K562 (cell line): Measurements from ENCODE around the gene MAL.

Experiments
- ATF7 ChIP-seq: fragments of 450-650 bp; IDR thresholded peaks from 2 replicates; pipeline ENCODE4 v1.7.1; 2014; ENCODE audit warnings: mild to moderate bottlenecking, moderate library complexity
- DPF2 ChIP-seq: fragments of 450-650 bp; IDR thresholded peaks from 2 replicates; pipeline ENCODE4 v1.6.1; 2016
- EZH2 ChIP-seq: IDR thresholded peaks from 2 replicates; pipeline ENCODE4 v1.6.1; 2012; ENCODE audit warnings: low read depth, mild to moderate bottlenecking, inconsistent platforms, low read length, borderline replicate concordance
- GTF2F1 ChIP-seq: IDR thresholded peaks from 2 replicates; pipeline ENCODE4 v1.6.1; 2011; ENCODE audit warnings: low read depth, low read length, improper control_type of control experiment
- SMAD1 ChIP-seq: fragments of 150-350 bp; IDR thresholded peaks from 2 replicates; pipeline ENCODE4 v1.6.1; 2014; ENCODE audit warnings: low read length, low read depth; ENCODE audit not compliant: partially characterized antibody
- SRF ChIP-seq, 2 experiments: fragments of 250-450, 450-650 bp in 1 of 2; sonication (Bioruptor Pico) in 1 of 2; sonication (generic) in 1 of 2; formaldehyde crosslinking; IDR thresholded peaks; 2 replicates each; pipeline versions ENCODE4 v1.5.0 to v1.5.1; 2020 to 2022; ENCODE audit warnings: mild to moderate bottlenecking in 1 of 2, missing genetic modification reagents in 1 of 2
- ZNF589 ChIP-seq: fragments of 200-800 bp; sonication (Bioruptor generic); IDR thresholded peaks from 2 replicates; pipeline ENCODE4 v1.6.1; 2016; ENCODE audit warnings: low read depth, missing genetic modification characterization, missing compliant biosample characterization
- ZNF717 ChIP-seq: fragments of 250-450 bp; sonication (Bioruptor Pico); IDR thresholded peaks from 2 replicates; pipeline ENCODE4 v1.5.0; 2021
- TF ChIP-seq, protein P1 (sequence below), 2 experiments: IDR thresholded peaks; 2 replicates each; pipeline ENCODE4 v1.6.1; 2012; ENCODE audit warnings: improper control_type of control experiment in 2 of 2, low read depth in 2 of 2, low read length in 2 of 2, borderline replicate concordance in 1 of 2
- TF ChIP-seq, protein P2 (sequence below), 2 experiments: fragments of 450-650 bp; IDR thresholded peaks; 2 replicates each; pipeline ENCODE4 v1.6.1; 2018; ENCODE audit warnings: mild to moderate bottlenecking in 2 of 2, low read depth in 1 of 2; ENCODE audit not compliant: partially characterized antibody in 2 of 2
- TF ChIP-seq, protein P3 (sequence below), 3 experiments: IDR thresholded peaks in 2 of 3; conservative IDR thresholded peaks in 1 of 3; 2 replicates each; pipeline ENCODE4 v1.5.1; 2011 to 2012; ENCODE audit warnings: low read length in 3 of 3, mild to moderate bottlenecking in 3 of 3, control low read depth in 2 of 3, improper control_type of control experiment in 1 of 3, inconsistent platforms in 1 of 3, low read depth in 1 of 3, mixed read lengths in 1 of 3, moderate library complexity in 1 of 3; ENCODE audit not compliant: insufficient read depth in 2 of 3

DNA sequence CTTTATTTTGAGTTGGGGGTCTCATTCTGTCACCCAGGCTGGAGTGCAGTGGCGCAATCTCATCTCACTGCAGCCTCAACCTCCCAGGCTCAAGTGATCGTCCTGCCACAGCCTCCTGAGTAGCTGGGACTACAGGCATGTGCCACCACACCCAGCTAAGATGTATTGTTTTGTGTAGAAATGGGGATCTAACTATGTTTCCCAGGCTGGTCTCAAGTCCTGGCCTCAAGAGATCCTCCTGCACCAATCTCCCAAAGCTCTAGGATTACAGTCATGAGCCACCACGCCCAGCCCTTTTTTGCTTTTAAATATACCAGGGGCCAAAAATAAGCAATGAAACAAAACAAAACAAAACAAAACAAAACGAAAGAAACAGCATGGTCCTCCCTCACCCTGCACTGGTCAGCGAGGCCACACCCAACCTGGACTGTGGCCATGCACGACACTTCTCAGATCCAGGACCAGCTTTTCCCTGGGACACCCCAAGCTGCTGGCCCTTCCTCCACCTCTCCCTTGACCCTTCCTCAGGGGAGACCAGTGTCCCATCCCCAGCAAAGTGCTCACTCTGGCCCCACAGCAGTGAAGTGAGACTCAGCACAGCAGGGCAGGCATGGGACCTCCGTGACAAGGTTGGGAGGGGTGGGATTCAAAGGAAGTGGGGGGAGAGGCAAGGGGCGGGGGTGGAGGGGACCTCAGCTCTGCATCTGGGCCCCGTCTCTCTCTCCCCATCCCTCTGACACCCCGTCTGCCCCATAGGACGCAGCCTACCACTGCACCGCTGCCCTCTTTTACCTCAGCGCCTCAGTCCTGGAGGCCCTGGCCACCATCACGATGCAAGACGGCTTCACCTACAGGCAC lies 23.5 kb downstream of the MAL start:
- TF ChIP-seq SMAD1: no peak
- no peak for TF ChIP-seq EZH2
- TF ChIP-seq GTF2F1: no peak
- no peak for TF ChIP-seq ZNF717 (CRISPR knock-in tag)
- no peak for TF ChIP-seq ZNF589
- TF ChIP-seq, protein P1, sequence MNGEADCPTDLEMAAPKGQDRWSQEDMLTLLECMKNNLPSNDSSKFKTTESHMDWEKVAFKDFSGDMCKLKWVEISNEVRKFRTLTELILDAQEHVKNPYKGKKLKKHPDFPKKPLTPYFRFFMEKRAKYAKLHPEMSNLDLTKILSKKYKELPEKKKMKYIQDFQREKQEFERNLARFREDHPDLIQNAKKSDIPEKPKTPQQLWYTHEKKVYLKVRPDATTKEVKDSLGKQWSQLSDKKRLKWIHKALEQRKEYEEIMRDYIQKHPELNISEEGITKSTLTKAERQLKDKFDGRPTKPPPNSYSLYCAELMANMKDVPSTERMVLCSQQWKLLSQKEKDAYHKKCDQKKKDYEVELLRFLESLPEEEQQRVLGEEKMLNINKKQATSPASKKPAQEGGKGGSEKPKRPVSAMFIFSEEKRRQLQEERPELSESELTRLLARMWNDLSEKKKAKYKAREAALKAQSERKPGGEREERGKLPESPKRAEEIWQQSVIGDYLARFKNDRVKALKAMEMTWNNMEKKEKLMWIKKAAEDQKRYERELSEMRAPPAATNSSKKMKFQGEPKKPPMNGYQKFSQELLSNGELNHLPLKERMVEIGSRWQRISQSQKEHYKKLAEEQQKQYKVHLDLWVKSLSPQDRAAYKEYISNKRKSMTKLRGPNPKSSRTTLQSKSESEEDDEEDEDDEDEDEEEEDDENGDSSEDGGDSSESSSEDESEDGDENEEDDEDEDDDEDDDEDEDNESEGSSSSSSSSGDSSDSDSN (IDR thresholded peaks at IDR 0.05; ENCODE audit: borderline replicate concordance in 1 of 2, low read depth in 2 of 2, low read length in 2 of 2): no peak
- no peak for TF ChIP-seq DPF2
- no peak for TF ChIP-seq ATF7
- no peak for TF ChIP-seq SRF (CRISPR knock-in tag; IDR thresholded peaks at IDR 0.05)
- TF ChIP-seq, protein P2, sequence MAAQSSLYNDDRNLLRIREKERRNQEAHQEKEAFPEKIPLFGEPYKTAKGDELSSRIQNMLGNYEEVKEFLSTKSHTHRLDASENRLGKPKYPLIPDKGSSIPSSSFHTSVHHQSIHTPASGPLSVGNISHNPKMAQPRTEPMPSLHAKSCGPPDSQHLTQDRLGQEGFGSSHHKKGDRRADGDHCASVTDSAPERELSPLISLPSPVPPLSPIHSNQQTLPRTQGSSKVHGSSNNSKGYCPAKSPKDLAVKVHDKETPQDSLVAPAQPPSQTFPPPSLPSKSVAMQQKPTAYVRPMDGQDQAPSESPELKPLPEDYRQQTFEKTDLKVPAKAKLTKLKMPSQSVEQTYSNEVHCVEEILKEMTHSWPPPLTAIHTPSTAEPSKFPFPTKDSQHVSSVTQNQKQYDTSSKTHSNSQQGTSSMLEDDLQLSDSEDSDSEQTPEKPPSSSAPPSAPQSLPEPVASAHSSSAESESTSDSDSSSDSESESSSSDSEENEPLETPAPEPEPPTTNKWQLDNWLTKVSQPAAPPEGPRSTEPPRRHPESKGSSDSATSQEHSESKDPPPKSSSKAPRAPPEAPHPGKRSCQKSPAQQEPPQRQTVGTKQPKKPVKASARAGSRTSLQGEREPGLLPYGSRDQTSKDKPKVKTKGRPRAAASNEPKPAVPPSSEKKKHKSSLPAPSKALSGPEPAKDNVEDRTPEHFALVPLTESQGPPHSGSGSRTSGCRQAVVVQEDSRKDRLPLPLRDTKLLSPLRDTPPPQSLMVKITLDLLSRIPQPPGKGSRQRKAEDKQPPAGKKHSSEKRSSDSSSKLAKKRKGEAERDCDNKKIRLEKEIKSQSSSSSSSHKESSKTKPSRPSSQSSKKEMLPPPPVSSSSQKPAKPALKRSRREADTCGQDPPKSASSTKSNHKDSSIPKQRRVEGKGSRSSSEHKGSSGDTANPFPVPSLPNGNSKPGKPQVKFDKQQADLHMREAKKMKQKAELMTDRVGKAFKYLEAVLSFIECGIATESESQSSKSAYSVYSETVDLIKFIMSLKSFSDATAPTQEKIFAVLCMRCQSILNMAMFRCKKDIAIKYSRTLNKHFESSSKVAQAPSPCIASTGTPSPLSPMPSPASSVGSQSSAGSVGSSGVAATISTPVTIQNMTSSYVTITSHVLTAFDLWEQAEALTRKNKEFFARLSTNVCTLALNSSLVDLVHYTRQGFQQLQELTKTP (IDR thresholded peaks at IDR 0.05; ENCODE audit: low read depth in 1 of 2, partially characterized antibody in 2 of 2): no peak
- TF ChIP-seq, protein P3, sequence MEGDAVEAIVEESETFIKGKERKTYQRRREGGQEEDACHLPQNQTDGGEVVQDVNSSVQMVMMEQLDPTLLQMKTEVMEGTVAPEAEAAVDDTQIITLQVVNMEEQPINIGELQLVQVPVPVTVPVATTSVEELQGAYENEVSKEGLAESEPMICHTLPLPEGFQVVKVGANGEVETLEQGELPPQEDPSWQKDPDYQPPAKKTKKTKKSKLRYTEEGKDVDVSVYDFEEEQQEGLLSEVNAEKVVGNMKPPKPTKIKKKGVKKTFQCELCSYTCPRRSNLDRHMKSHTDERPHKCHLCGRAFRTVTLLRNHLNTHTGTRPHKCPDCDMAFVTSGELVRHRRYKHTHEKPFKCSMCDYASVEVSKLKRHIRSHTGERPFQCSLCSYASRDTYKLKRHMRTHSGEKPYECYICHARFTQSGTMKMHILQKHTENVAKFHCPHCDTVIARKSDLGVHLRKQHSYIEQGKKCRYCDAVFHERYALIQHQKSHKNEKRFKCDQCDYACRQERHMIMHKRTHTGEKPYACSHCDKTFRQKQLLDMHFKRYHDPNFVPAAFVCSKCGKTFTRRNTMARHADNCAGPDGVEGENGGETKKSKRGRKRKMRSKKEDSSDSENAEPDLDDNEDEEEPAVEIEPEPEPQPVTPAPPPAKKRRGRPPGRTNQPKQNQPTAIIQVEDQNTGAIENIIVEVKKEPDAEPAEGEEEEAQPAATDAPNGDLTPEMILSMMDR (IDR thresholded peaks at IDR 0.05 in 2 of 3, conservative IDR thresholded peaks at IDR 0.05 in 1 of 3; ENCODE audit: insufficient read depth in 2 of 3, low read depth in 1 of 3, low read length in 3 of 3): no peak
